ENCODE data around the gene TPMT. TPM values are rescaled to one million over a fixed set of nuclear protein-coding genes. Genes with fewer than 3 reads are reported as not detected.

Gene TPMT
- total RNA-seq, 1 experiment from 2014 or later = 14.4 TPM

GRCh38 chr6:18091382-18091781, 63.5 kb downstream of the TPMT start (continued):
- TF ChIP-seq, protein P1, sequence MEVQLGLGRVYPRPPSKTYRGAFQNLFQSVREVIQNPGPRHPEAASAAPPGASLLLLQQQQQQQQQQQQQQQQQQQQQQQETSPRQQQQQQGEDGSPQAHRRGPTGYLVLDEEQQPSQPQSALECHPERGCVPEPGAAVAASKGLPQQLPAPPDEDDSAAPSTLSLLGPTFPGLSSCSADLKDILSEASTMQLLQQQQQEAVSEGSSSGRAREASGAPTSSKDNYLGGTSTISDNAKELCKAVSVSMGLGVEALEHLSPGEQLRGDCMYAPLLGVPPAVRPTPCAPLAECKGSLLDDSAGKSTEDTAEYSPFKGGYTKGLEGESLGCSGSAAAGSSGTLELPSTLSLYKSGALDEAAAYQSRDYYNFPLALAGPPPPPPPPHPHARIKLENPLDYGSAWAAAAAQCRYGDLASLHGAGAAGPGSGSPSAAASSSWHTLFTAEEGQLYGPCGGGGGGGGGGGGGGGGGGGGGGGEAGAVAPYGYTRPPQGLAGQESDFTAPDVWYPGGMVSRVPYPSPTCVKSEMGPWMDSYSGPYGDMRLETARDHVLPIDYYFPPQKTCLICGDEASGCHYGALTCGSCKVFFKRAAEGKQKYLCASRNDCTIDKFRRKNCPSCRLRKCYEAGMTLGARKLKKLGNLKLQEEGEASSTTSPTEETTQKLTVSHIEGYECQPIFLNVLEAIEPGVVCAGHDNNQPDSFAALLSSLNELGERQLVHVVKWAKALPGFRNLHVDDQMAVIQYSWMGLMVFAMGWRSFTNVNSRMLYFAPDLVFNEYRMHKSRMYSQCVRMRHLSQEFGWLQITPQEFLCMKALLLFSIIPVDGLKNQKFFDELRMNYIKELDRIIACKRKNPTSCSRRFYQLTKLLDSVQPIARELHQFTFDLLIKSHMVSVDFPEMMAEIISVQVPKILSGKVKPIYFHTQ (CRISPR knock-in tag; IDR thresholded peaks at IDR 0.05) = no peak
- TF ChIP-seq ATF1 (CRISPR knock-in tag; IDR thresholded peaks at IDR 0.05) = no peak

DNA sequence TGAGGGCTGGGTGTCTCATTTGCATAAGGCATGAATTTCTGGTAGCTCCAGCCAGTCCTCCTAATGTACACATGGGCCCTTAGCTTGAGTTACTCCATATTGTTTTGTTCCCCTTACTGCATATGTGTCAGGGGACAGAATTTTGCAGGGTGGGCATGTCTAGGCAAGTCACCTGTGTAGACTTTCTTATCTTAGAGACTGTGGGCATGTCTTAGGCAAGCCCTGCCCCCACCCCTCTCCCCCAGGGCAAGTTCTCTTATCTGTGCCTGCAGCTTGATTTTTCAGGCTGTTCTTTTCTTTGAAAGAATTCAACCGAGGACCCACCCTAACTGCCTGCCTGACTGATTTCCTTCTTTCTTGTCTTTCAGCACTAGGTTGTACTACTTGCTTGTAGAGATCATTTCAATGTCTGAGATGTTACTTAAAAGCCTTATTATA, 64.5 kb downstream of the TPMT start:
- TF ChIP-seq EMX1 (CRISPR knock-in tag; IDR thresholded peaks at IDR 0.05) (no peak), JUN (CRISPR knock-in tag; IDR thresholded peaks at IDR 0.05) (no peak), ZBTB21 (CRISPR knock-in tag; IDR thresholded peaks at IDR 0.05; ENCODE audit: borderline replicate concordance) (no peak), ZNF263 (CRISPR knock-in tag; IDR thresholded peaks at IDR 0.05; ENCODE audit: low read depth) (no peak), ZNF416 (CRISPR knock-in tag; IDR thresholded peaks at IDR 0.05) (no peak), ZMAT4 (CRISPR knock-in tag; IDR thresholded peaks at IDR 0.05) (no peak), ATF1 (CRISPR knock-in tag; IDR thresholded peaks at IDR 0.05) (no peak), ETV6 (CRISPR knock-in tag; IDR thresholded peaks at IDR 0.05) (no peak), HMGA2 (CRISPR knock-in tag; IDR thresholded peaks at IDR 0.05) (no peak), MXD4 (CRISPR knock-in tag; IDR thresholded peaks at IDR 0.05; ENCODE audit: borderline replicate concordance) (no peak), TEAD1 (CRISPR knock-in tag; IDR thresholded peaks at IDR 0.05) (no peak), ZNF317 (CRISPR knock-in tag; IDR thresholded peaks at IDR 0.05; ENCODE audit: borderline replicate concordance, low read depth) (no peak), TP53 (CRISPR knock-in tag; IDR thresholded peaks at IDR 0.05) (no peak), ELF4 (CRISPR knock-in tag; IDR thresholded peaks at IDR 0.05; ENCODE audit: low read depth) (no peak), SMAD3 (CRISPR knock-in tag; IDR thresholded peaks at IDR 0.05; ENCODE audit: borderline replicate concordance) (no peak), RELA (CRISPR knock-in tag; IDR thresholded peaks at IDR 0.05; ENCODE audit: borderline replicate concordance) (no peak)
- TF ChIP-seq, protein P2, sequence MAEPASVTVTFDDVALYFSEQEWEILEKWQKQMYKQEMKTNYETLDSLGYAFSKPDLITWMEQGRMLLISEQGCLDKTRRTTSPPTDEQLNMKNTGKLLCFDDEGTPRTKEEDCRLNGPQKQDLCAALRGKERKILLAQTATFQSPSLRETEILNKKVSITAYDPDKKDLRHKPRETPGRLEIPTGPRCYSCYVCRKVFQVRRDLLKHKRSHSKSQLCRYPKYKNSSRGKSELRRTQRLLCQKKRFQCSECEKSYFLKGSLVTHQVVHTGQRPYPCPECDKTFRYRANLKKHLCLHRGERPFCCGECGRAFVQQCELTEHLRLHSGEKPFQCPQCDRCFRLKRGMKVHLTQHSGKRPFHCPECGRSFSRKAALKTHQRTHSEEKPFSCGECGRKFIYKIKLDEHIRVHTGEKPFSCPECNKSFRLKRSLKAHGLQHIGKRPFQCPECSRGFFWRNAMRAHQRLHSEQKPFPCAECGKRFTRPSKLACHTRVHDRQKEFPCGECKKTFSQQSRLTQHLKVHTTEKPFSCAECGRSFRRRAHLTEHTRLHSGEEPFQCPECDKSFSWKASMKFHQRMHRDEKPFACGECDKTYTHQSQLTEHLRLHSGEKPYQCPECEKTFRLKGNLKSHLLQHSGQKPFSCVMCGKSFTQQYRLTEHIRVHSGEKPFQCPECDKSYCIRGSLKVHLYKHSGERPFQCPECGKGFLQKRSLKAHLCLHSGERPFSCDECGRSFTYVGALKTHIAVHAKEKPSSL (CRISPR knock-in tag; conservative IDR thresholded peaks at IDR 0.05) = no peak
- TF ChIP-seq, protein P3, sequence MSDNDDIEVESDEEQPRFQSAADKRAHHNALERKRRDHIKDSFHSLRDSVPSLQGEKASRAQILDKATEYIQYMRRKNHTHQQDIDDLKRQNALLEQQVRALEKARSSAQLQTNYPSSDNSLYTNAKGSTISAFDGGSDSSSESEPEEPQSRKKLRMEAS (CRISPR knock-in tag; IDR thresholded peaks at IDR 0.05) = no peak
- TF ChIP-seq, protein P4, sequence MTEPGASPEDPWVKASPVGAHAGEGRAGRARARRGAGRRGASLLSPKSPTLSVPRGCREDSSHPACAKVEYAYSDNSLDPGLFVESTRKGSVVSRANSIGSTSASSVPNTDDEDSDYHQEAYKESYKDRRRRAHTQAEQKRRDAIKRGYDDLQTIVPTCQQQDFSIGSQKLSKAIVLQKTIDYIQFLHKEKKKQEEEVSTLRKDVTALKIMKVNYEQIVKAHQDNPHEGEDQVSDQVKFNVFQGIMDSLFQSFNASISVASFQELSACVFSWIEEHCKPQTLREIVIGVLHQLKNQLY (CRISPR knock-in tag; IDR thresholded peaks at IDR 0.05) = no peak
- TF ChIP-seq, protein P5, sequence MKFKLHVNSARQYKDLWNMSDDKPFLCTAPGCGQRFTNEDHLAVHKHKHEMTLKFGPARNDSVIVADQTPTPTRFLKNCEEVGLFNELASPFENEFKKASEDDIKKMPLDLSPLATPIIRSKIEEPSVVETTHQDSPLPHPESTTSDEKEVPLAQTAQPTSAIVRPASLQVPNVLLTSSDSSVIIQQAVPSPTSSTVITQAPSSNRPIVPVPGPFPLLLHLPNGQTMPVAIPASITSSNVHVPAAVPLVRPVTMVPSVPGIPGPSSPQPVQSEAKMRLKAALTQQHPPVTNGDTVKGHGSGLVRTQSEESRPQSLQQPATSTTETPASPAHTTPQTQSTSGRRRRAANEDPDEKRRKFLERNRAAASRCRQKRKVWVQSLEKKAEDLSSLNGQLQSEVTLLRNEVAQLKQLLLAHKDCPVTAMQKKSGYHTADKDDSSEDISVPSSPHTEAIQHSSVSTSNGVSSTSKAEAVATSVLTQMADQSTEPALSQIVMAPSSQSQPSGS (CRISPR knock-in tag; IDR thresholded peaks at IDR 0.05; ENCODE audit: borderline replicate concordance, low read depth) = no peak
- ChIA-PET POLR2A (no interaction called here), CTCF (interaction anchor here (1.2 kb wide), 1 partner anchor 31 kb away, joined by 3 read pairs; no protein-coding TSS in a partner anchor)
- Mint-ChIP-seq H3K9me3 (peaks cover 28% of the 10 kb centered on the region), H3K27me3 (ENCODE audit: low read depth) (no peaks in the 10 kb centered on the region), H3K27ac (no peak overlapping the region), H3K4me3 (no peak overlapping the region), H3K36me3 (peaks cover 11% of the 10 kb centered on the region), H3K4me1 (peaks cover 2% of the 10 kb centered on the region; the same call in 1 of the 2 replicates)
- ATAC-seq (no peak), DNase-seq (ENCODE audit: low spot score) (no peak)

Measured in WTC11 (cell line).